ENCODE measurements around the gene EVI5. TPM values are rescaled to one million over a fixed set of nuclear protein-coding genes. Genes with fewer than 3 reads are reported as not detected.

The EVI5 gene
- total and polyA plus RNA-seq, 2 experiments from 2014 or later = 16.3 to 30.8 TPM

- no peaks in the 10 kb centered on the region for H3K4me1 ChIP-seq (ENCODE audit: low read depth)
- no peaks in the 10 kb centered on the region for H3K36me3 ChIP-seq
- H3K4me3 ChIP-seq = no peak overlapping the region
- peak in 1 of 2 donors; percentile 88 for DNase-seq (ENCODE audit: low read depth in 1 of 2, low spot score in 1 of 2)
- no peak overlapping the region for H3K27ac ChIP-seq
- TF ChIP-seq CTCF (IDR thresholded peaks at IDR 0.05; ENCODE audit: low read depth, low read length) = no peak
- H3K27me3 ChIP-seq = no peaks in the 10 kb centered on the region
- H3K9me3 ChIP-seq (ENCODE audit: low read depth) = no peaks in the 10 kb centered on the region
Measured at GRCh38 chr1:92755541-92756461, 29.1 kb downstream of the EVI5 start.

- Histone ChIP-seq H3K9me3 (ENCODE audit: low read depth) (no peaks in the 10 kb centered on the region), H3K4me1 (ENCODE audit: low read depth) (no peaks in the 10 kb centered on the region), H3K36me3 (no peaks in the 10 kb centered on the region), H3K27ac (no peak overlapping the region), H3K4me3 (no peak overlapping the region), H3K27me3 (no peaks in the 10 kb centered on the region)
- TF ChIP-seq CTCF (IDR thresholded peaks at IDR 0.05; ENCODE audit: low read depth, low read length) = no peak
- no peak for DNase-seq (ENCODE audit: low read depth in 1 of 2, low spot score in 1 of 2)
Measured at GRCh38 chr1:92754719-92755050, 30.2 kb downstream of the EVI5 start.

GRCh38 chr1:92754000-92754718 is 30.7 kb downstream of the EVI5 start:
- H3K9me3 ChIP-seq (ENCODE audit: low read depth) = no peaks in the 10 kb centered on the region
- no peaks in the 10 kb centered on the region for H3K36me3 ChIP-seq
- DNase-seq (ENCODE audit: low read depth in 1 of 2, low spot score in 1 of 2) = peak in 1 of 2 donors; percentile 73
- no peak overlapping the region for H3K27ac ChIP-seq
- H3K27me3 ChIP-seq = no peaks in the 10 kb centered on the region
- no peak overlapping the region for H3K4me3 ChIP-seq
- TF ChIP-seq CTCF (IDR thresholded peaks at IDR 0.05; ENCODE audit: low read depth, low read length) = no peak
- no peaks in the 10 kb centered on the region for H3K4me1 ChIP-seq (ENCODE audit: low read depth)

- peak in 1 of 2 donors; percentile 21 for DNase-seq (ENCODE audit: low read depth in 1 of 2, low spot score in 1 of 2)
- TF ChIP-seq CTCF (IDR thresholded peaks at IDR 0.05; ENCODE audit: low read depth, low read length) = no peak
- no peaks in the 10 kb centered on the region for H3K9me3 ChIP-seq (ENCODE audit: low read depth)
- H3K4me3 ChIP-seq = no peak overlapping the region
- H3K27ac ChIP-seq = no peak overlapping the region
- H3K36me3 ChIP-seq = no peaks in the 10 kb centered on the region
- H3K4me1 ChIP-seq (ENCODE audit: low read depth) = no peaks in the 10 kb centered on the region
- no peaks in the 10 kb centered on the region for H3K27me3 ChIP-seq
Measured at GRCh38 chr1:92752719-92753118, 32.2 kb downstream of the EVI5 start.

DNA sequence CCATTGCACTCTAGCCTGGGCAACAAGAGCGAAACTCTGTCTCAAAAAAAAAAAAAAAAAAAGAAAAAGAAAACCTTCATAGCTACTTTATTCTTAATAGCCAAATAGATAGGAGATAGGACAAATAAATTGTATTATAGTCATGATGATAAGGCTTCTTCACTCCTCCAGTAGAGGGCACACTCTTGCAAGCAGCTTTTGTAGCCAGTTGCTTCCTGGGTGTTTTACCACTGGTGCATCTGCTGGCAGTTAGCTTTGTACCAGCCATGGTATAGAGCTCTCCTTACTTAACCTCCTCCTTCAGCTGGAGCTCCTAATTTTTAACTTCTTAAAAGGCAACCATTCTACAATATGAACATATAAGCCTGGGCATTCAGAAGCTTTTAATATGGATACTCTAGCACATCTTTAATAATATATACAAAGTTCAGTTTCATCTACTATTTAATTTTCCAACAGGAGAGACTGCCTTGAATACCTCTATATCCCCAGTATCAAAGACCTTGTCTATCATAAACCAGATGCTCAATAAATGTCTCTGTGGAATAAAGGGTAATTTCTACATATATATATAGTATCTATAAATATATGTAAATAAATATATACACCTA is 35.8 kb downstream of the EVI5 start:
- no peaks in the 10 kb centered on the region for H3K9me3 ChIP-seq (ENCODE audit: low read depth)
- no peaks in the 10 kb centered on the region for H3K4me1 ChIP-seq (ENCODE audit: low read depth)
- no peak overlapping the region for H3K27ac ChIP-seq
- H3K27me3 ChIP-seq = no peaks in the 10 kb centered on the region
- no peak overlapping the region for H3K4me3 ChIP-seq
- TF ChIP-seq CTCF (IDR thresholded peaks at IDR 0.05; ENCODE audit: low read depth, low read length) = peak; percentile 69
- peak; percentile 47 to 76 for DNase-seq (ENCODE audit: low read depth in 1 of 2, low spot score in 1 of 2)
- H3K36me3 ChIP-seq = no peaks in the 10 kb centered on the region
